ENCODE measurements around the gene LSM7. TPM values are rescaled to one million over a fixed set of nuclear protein-coding genes. Genes with fewer than 3 reads are reported as not detected.

LSM7 gene
- total RNA-seq, 3 donors from 2014 or later (not counting 1 experiment from before 2014, with no cell fraction given): 52.0 to 80.2 (median 77.4) TPM

DNA sequence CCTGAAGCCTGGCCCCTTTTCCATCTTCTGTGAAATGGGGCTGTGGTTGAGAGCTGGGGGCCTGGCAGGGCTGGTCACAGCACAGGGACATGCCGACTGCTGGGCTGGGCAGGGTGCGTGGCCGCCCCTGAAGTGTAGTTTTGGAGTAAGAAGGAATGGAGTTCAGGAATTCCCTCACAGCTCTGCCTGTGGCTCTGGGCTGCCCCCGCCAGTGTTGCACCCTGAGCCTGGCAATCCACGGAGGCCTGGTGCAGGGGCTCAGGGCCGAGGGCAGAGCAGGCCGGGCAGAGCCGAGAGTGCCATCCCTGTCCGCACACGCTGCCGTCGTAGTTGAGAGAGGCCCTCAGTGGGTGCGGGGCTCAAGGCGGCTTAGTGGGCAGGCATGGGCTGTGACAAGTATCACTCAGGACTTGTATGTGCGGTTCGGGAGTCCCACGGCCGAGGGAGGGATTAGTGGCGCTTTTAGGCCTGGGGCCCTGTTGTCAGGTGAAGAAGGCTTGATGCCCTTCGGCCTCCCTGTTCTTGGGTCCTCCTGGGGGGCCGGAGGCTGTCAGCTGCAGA is 9.7 kb upstream of the LSM7 start:
- Histone ChIP-seq H3K36me3 (ENCODE audit: control insufficient read depth, insufficient read depth, low read length) (peaks cover 14% of the 10 kb centered on the region), H3K4me3 (ENCODE audit: low read length) (no peak overlapping the region), H3K27ac (ENCODE audit: low read length) (no peak overlapping the region), H3K4me1 (ENCODE audit: control insufficient read depth, insufficient read depth, low read length) (peaks cover 11% of the 10 kb centered on the region), H3K9me3 (ENCODE audit: control insufficient read depth, insufficient read depth, low read length) (no peaks in the 10 kb centered on the region), H3K27me3 (ENCODE audit: control insufficient read depth, insufficient read depth, low read length) (no peaks in the 10 kb centered on the region)
- TF ChIP-seq, protein P1, sequence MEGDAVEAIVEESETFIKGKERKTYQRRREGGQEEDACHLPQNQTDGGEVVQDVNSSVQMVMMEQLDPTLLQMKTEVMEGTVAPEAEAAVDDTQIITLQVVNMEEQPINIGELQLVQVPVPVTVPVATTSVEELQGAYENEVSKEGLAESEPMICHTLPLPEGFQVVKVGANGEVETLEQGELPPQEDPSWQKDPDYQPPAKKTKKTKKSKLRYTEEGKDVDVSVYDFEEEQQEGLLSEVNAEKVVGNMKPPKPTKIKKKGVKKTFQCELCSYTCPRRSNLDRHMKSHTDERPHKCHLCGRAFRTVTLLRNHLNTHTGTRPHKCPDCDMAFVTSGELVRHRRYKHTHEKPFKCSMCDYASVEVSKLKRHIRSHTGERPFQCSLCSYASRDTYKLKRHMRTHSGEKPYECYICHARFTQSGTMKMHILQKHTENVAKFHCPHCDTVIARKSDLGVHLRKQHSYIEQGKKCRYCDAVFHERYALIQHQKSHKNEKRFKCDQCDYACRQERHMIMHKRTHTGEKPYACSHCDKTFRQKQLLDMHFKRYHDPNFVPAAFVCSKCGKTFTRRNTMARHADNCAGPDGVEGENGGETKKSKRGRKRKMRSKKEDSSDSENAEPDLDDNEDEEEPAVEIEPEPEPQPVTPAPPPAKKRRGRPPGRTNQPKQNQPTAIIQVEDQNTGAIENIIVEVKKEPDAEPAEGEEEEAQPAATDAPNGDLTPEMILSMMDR (IDR thresholded peaks at IDR 0.05): no peak
- no peaks in the 10 kb centered on the region for H3K27me3 Mint-ChIP-seq (ENCODE audit: low read depth in 2 of 2)
- no peaks in the 10 kb centered on the region for H3K36me3 Mint-ChIP-seq
- WGBS (ENCODE audit: insufficient coverage): 95% methylated on average over 21 of the region's 21 CpGs
- no peak overlapping the region for H3K4me3 Mint-ChIP-seq
- no peak overlapping the region for H3K27ac Mint-ChIP-seq
- H3K9me3 Mint-ChIP-seq: no peaks in the 10 kb centered on the region
- DNase-seq (no peak), ATAC-seq (no peak)
- intact Hi-C loops (cut with micrococcal nuclease): no loop called here
- H3K4me1 Mint-ChIP-seq: peaks cover 0 to 16% of the 10 kb centered on the region in 2 donors

DNA sequence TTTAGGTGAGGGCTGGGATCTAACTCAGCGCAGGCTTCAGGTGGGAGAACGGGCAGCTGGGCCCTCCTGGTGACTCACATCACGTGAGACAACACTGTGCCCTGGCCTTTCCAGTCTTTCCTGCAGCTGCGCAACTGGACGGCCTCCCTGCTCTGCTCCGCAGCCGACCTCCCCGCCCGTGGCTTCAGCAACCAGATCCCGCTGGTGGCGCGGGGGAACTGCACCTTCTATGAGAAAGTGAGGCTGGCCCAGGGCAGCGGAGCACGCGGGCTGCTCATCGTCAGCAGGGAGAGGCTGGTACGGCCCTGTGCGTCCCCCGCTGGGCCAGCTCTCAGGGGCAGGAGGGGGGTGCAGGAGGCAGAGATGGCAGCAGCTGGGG is 8.9 kb upstream of the LSM7 start:
- Mint-ChIP-seq H3K9me3 (no peaks in the 10 kb centered on the region), H3K36me3 (no peaks in the 10 kb centered on the region), H3K4me1 (peaks cover 0 to 16% of the 10 kb centered on the region in 2 donors), H3K27ac (no peak overlapping the region), H3K27me3 (ENCODE audit: low read depth in 2 of 2) (no peaks in the 10 kb centered on the region), H3K4me3 (no peak overlapping the region)
- TF ChIP-seq, protein P1 (IDR thresholded peaks at IDR 0.05): no peak
- Histone ChIP-seq H3K4me3 (ENCODE audit: low read length) (no peak overlapping the region), H3K27me3 (ENCODE audit: control insufficient read depth, insufficient read depth, low read length) (no peaks in the 10 kb centered on the region), H3K36me3 (ENCODE audit: control insufficient read depth, insufficient read depth, low read length) (peaks cover 14% of the 10 kb centered on the region), H3K9me3 (ENCODE audit: control insufficient read depth, insufficient read depth, low read length) (no peaks in the 10 kb centered on the region), H3K27ac (ENCODE audit: low read length) (no peak overlapping the region), H3K4me1 (ENCODE audit: control insufficient read depth, insufficient read depth, low read length) (peaks cover 18% of the 10 kb centered on the region)
- DNase-seq (no peak), ATAC-seq (no peak)
- intact Hi-C loops (cut with micrococcal nuclease): no loop called here
- WGBS (ENCODE audit: insufficient coverage): 88% methylated on average over 19 of the region's 19 CpGs

DNA sequence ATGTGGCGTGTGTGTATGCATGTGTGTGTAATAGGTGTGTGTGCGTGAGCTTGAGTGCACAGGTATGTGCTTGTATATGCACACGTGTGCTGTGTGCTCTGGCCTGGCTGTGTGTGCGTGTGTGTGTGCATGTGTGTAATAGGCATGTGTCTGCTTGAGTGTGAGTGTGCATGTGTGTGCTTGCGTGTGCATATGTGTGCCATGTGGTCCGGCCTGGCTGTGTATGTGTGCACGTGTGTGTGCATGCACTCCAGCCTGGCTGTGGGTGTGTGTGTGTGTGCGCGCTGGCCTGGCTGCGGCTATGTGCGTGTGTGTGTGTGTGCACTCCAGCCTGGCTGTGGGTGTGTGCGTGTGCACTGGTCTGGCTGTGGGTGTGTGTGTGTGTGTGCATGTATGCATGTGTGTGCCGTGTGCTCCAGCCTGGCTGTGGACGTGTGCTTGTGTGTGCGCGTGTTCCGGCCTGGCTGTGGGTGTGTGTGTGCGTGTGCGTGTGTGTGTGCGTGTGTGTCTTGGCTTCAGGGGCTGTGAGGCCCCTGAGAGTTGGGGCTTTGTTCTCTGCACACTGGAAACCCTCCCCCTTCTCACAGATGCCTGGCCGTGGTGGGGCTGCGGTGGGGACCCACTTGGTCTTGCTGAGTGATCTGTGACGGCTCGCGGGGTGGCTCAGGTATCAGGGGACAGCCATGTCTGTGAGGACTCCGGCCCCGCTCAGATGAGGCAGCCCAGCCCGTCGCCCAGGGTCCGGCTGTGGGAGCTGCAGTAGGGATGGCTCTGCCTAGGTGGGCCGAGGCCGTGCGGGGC is 8.3 kb upstream of the LSM7 start:
- no peak overlapping the region for H3K4me3 Mint-ChIP-seq
- Histone ChIP-seq H3K4me1 (ENCODE audit: control insufficient read depth, insufficient read depth, low read length) (peaks cover 24% of the 10 kb centered on the region), H3K27me3 (ENCODE audit: control insufficient read depth, insufficient read depth, low read length) (no peaks in the 10 kb centered on the region), H3K27ac (ENCODE audit: low read length) (no peak overlapping the region), H3K4me3 (ENCODE audit: low read length) (no peak overlapping the region), H3K9me3 (ENCODE audit: control insufficient read depth, insufficient read depth, low read length) (no peaks in the 10 kb centered on the region), H3K36me3 (ENCODE audit: control insufficient read depth, insufficient read depth, low read length) (peaks cover 14% of the 10 kb centered on the region)
- H3K9me3 Mint-ChIP-seq: no peaks in the 10 kb centered on the region
- peak overlapping the region in 1 of 2 donors; percentile 2 for H3K27ac Mint-ChIP-seq
- H3K36me3 Mint-ChIP-seq: no peaks in the 10 kb centered on the region
- peaks cover 0 to 18% of the 10 kb centered on the region in 2 donors for H3K4me1 Mint-ChIP-seq
- TF ChIP-seq, protein P1 (IDR thresholded peaks at IDR 0.05): no peak
- H3K27me3 Mint-ChIP-seq (ENCODE audit: low read depth in 2 of 2): no peaks in the 10 kb centered on the region
- 89% methylated on average over 33 of the region's 33 CpGs for WGBS (ENCODE audit: insufficient coverage)
- intact Hi-C loops (cut with micrococcal nuclease): no loop called here
- DNase-seq (no peak), ATAC-seq (no peak)

All from natural killer cell (primary cell).